ENCODE measurements around the gene TMEM38A. TPM values are rescaled to one million over a fixed set of nuclear protein-coding genes. Genes with fewer than 3 reads are reported as not detected.
A peak's percentile ranks its signal among the peaks of the same experiment; 100 is the strongest.

The TMEM38A gene
- total and polyA plus RNA-seq, 2 donors (not counting 1 experiment from before 2014, with no cell fraction given) = 1.2 to 2.0 TPM

GRCh38 chr19:16624236-16624635 is 36.7 kb upstream of the TMEM38A start:
- peaks cover 5% of the 10 kb centered on the region for H3K36me3 ChIP-seq (ENCODE audit: control insufficient read depth, insufficient read depth, low read length)
- no peaks in the 10 kb centered on the region for H3K27me3 ChIP-seq (ENCODE audit: control insufficient read depth, insufficient read depth, low read length)
- TF ChIP-seq CTCF (conservative IDR thresholded peaks at IDR 0.05 in 1 of 2, IDR thresholded peaks at IDR 0.05 in 1 of 2; ENCODE audit: low read depth in 1 of 2, low read length in 2 of 2) (no peak), EZH2 (IDR thresholded peaks at IDR 0.05; ENCODE audit: low read length, missing control alignments) (no peak)
- no peaks in the 10 kb centered on the region for H4K20me1 ChIP-seq (ENCODE audit: control insufficient read depth, extremely low read depth, insufficient read depth, low read length)
- peaks cover 6% of the 10 kb centered on the region for H3K4me1 ChIP-seq (ENCODE audit: control insufficient read depth, extremely low read depth, insufficient read depth, low read length)
- peaks cover 85% of the 10 kb centered on the region for H3K79me2 ChIP-seq (ENCODE audit: control insufficient read depth, insufficient read depth, low read length)
- H3K27ac ChIP-seq (ENCODE audit: insufficient read depth, low read length) = no peak overlapping the region
- H3K4me3 ChIP-seq (replicated peaks in 1 of 4; ENCODE audit: control extremely low read depth in 1 of 4, insufficient read depth in 1 of 4, low read depth in 3 of 4, low read length in 4 of 4) = no peak overlapping the region
- H3K9me3 ChIP-seq (ENCODE audit: control insufficient read depth, insufficient read depth, low read depth, low read length) = no peaks in the 10 kb centered on the region
- H2AFZ ChIP-seq (ENCODE audit: low read length) = no peak overlapping the region
- no peak overlapping the region for H3K9ac ChIP-seq (ENCODE audit: insufficient read depth, low read length)
- no peak for DNase-seq (ENCODE audit: low read depth in 2 of 2)
- no peak overlapping the region for H3K4me2 ChIP-seq (ENCODE audit: extremely low read depth, insufficient read depth, low read length)

GRCh38 chr19:16625163-16625958 is 35.6 kb upstream of the TMEM38A start:
- H3K4me2 ChIP-seq (ENCODE audit: extremely low read depth, insufficient read depth, low read length) = no peak overlapping the region
- H3K27ac ChIP-seq (ENCODE audit: insufficient read depth, low read length) = no peak overlapping the region
- H3K27me3 ChIP-seq (ENCODE audit: control insufficient read depth, insufficient read depth, low read length) = no peaks in the 10 kb centered on the region
- H3K79me2 ChIP-seq (ENCODE audit: control insufficient read depth, insufficient read depth, low read length) = peaks cover 74% of the 10 kb centered on the region
- H3K36me3 ChIP-seq (ENCODE audit: control insufficient read depth, insufficient read depth, low read length) = peaks cover 5% of the 10 kb centered on the region
- no peaks in the 10 kb centered on the region for H4K20me1 ChIP-seq (ENCODE audit: control insufficient read depth, extremely low read depth, insufficient read depth, low read length)
- no peak overlapping the region for H3K4me3 ChIP-seq (replicated peaks in 1 of 4; ENCODE audit: control extremely low read depth in 1 of 4, insufficient read depth in 1 of 4, low read depth in 3 of 4, low read length in 4 of 4)
- TF ChIP-seq CTCF (conservative IDR thresholded peaks at IDR 0.05 in 1 of 2, IDR thresholded peaks at IDR 0.05 in 1 of 2; ENCODE audit: low read depth in 1 of 2, low read length in 2 of 2) (no peak), EZH2 (IDR thresholded peaks at IDR 0.05; ENCODE audit: low read length, missing control alignments) (no peak)
- no peak for DNase-seq (ENCODE audit: low read depth in 2 of 2)
- H2AFZ ChIP-seq (ENCODE audit: low read length) = no peak overlapping the region
- H3K9ac ChIP-seq (ENCODE audit: insufficient read depth, low read length) = no peak overlapping the region
- no peaks in the 10 kb centered on the region for H3K9me3 ChIP-seq (ENCODE audit: control insufficient read depth, insufficient read depth, low read depth, low read length)
- peaks cover 3% of the 10 kb centered on the region for H3K4me1 ChIP-seq (ENCODE audit: control insufficient read depth, extremely low read depth, insufficient read depth, low read length)

GRCh38 chr19:16626796-16627192 is 34.1 kb upstream of the TMEM38A start:
- peak overlapping the region; percentile 87 for H3K27ac ChIP-seq (ENCODE audit: insufficient read depth, low read length)
- H3K27me3 ChIP-seq (ENCODE audit: control insufficient read depth, insufficient read depth, low read length) = no peaks in the 10 kb centered on the region
- TF ChIP-seq CTCF (conservative IDR thresholded peaks at IDR 0.05 in 1 of 2, IDR thresholded peaks at IDR 0.05 in 1 of 2; ENCODE audit: low read depth in 1 of 2, low read length in 2 of 2) (no peak), EZH2 (IDR thresholded peaks at IDR 0.05; ENCODE audit: low read length, missing control alignments) (no peak)
- peaks cover 60% of the 10 kb centered on the region for H3K79me2 ChIP-seq (ENCODE audit: control insufficient read depth, insufficient read depth, low read length)
- H3K4me1 ChIP-seq (ENCODE audit: control insufficient read depth, extremely low read depth, insufficient read depth, low read length) = peaks cover 3% of the 10 kb centered on the region
- peak overlapping the region; percentile 77 to 97 (median 92) for H3K4me3 ChIP-seq (replicated peaks in 1 of 4; ENCODE audit: control extremely low read depth in 1 of 4, insufficient read depth in 1 of 4, low read depth in 3 of 4, low read length in 4 of 4)
- no peak overlapping the region for H2AFZ ChIP-seq (ENCODE audit: low read length)
- peak in 1 of 2 donors; percentile 23 for DNase-seq (ENCODE audit: low read depth in 2 of 2)
- H3K9ac ChIP-seq (ENCODE audit: insufficient read depth, low read length) = peak overlapping the region; percentile 89
- H3K4me2 ChIP-seq (ENCODE audit: extremely low read depth, insufficient read depth, low read length) = peak overlapping the region; percentile 94
- H3K9me3 ChIP-seq (ENCODE audit: control insufficient read depth, insufficient read depth, low read depth, low read length) = no peaks in the 10 kb centered on the region
- peaks cover 9% of the 10 kb centered on the region for H3K36me3 ChIP-seq (ENCODE audit: control insufficient read depth, insufficient read depth, low read length)
- H4K20me1 ChIP-seq (ENCODE audit: control insufficient read depth, extremely low read depth, insufficient read depth, low read length) = no peaks in the 10 kb centered on the region
